HG02870 (cell line): ENCODE results near the gene APRT.
"Not testable (repeated sequence)": the region's sequence is repeated elsewhere in the genome, so short reads cannot be mapped to it uniquely, and the experiment has no call there.

ENCODE experiments used
- ATAC-seq: cut with Tn5 transposase; IDR thresholded peaks from one replicate; pipeline ENCODE4 v1.9.1; 2021; ENCODE audit warnings: mild to moderate bottlenecking, moderate library complexity; ENCODE audit not compliant: unreplicated experiment

Gene APRT

DNA sequence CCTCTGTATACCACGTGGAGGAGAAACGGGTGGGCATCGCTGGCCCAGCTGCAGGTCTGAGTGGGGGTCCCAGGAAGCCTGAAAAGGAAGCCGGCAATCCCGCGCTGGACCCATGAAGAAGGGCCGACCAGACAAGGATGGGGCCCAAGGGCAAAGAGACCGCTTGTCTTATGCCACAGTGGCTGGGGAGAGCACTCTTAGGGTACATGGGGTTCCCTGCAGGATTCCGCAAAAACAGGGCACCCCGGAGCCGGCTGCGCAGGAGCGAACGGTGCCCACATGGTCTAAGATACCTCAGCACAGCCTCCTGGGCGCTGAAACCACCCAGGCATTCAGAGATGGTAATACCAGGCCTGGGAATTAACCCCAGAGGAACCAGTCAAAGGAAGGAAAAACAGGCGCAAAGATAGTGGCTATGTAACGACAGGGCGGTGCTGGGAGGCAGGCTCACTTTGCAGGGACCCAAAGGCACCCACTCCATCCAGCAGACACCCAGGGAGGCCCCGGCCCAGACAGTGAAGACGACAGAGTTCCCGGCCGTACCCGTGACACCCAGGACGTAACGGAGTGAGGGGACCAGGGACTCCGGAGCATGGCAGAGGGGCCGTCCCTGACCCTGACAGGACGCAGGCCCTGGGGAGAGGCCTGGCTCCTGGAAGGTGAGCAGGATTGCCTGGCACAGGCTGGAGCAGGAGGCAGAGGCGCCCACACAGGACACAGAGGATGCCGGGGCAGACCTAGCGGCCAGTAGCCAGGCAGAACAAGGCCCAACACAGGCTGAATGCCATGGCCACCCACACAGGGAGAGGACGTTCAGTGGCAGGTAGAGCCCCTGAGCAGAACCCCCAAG, 37.0 kb downstream of the APRT start:
- ATAC-seq: no peak

DNA sequence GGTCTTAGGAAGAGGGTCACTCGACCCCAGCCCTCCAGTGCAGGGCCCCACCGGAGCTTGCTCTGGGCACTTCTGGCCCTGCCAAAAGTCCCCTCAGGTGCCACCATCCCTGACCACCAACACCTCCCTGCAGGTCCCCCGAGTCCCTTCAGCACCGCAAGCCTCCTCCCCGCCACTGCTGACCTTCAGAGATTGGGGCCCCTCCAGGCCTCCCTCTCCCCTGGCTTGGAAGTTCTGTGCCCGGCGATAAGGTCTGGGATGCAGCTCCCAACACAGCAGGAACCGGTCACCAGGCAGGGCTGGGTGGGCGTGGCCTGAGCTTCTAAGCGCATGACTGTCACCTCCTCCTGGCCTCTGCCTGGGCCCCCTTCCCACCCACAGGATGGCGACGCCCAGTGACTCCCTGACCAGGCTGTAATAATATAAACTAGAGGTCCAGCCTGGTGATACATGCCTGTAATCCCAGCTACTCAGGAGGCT, 37.9 kb downstream of the APRT start:
- no peak for ATAC-seq

DNA sequence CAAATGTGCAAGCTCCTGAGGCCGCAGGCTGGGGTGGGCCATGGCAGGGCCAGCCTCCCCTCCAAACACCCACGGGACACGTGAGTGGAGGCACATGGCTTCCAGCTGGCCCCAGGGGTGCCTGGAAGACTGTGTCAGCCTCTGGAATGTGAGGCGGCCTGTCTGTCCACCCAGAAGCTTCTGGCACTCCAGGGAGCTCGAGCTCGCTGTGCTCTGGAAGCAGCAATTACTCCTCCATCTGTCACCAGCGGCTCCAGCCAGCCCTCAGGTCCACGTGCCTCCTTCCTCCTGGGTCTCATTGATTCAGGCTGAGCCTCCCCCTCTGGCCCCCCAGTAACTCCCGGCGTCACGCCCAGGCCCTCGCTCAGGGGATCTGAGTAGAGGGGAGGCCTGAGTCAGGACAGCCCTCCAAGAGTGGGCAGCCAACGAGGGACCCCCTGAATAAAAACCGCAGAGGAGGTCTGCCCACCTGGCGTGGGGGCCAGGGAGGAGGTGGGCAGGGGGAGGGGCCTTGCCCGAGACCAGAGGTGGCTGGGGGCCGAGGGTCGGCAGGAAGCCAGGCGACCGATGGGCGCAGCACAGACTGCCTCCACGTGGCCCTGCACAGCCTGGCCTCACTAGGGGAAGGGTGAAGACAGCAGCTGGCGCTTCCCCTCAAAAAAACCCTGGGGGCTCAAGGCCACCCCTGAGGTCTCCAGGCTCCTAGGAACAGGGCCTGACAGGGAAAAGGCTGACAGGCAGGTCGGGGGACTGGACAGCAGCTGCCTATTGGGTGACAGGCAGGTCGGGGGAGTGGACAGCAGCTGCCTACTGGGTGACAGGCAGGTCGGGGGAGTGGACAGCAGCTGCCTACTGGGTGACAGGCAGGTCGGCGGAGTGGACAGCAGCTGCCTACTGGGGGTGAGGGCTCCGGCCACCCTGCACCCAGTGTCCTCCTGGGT, 38.6 kb downstream of the APRT start:
- no peak for ATAC-seq

GRCh38 chr16:88771781-88772180, 39.9 kb downstream of the APRT start:
- ATAC-seq: not testable (repeated sequence)

GRCh38 chr16:88771294-88771772, 40.4 kb downstream of the APRT start:
- no peak for ATAC-seq

- ATAC-seq: no peak
Measured at GRCh38 chr16:88770461-88771293, 41.1 kb downstream of the APRT start.

DNA sequence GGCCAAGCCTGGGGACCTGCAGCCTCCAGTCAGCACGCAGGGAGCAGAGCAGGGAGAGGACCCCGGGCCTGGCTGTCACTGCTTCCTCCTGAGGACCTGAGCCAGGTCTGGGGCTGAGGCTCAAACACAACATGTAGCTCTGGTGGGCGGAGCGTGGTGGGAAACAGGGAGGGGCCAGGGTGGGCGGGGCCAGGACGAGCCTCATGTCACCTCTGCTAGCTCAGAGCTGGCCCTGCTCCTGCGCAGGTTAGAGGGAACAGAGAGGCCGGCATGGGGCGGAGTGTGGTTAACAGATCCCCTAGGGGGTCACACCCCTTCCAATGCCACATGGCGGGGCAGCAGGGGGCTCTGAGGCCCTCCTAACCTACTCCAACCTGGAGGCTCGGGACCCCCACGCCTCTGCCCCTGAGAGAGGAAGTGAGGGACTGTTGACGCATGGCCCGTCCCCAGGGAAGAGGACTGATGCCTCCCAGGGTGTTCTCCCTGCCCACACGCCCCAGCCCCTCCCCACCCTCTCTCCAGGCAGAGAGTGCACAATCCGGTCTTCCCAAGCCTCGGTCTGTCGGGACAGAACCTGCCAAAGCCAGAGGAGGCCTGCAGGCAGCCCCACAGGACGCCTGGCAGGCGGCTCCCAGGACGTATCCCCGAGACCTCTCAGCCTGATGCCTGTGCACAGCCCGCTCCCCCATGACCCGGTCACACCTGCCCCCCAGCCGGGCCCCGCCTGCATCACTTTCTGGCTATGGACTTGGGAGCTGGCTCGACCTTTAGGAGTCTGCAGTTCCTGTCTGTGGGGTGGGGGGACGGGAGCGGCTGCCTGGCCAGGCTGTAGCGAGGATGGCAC, 41.9 kb downstream of the APRT start:
- ATAC-seq: no peak

DNA sequence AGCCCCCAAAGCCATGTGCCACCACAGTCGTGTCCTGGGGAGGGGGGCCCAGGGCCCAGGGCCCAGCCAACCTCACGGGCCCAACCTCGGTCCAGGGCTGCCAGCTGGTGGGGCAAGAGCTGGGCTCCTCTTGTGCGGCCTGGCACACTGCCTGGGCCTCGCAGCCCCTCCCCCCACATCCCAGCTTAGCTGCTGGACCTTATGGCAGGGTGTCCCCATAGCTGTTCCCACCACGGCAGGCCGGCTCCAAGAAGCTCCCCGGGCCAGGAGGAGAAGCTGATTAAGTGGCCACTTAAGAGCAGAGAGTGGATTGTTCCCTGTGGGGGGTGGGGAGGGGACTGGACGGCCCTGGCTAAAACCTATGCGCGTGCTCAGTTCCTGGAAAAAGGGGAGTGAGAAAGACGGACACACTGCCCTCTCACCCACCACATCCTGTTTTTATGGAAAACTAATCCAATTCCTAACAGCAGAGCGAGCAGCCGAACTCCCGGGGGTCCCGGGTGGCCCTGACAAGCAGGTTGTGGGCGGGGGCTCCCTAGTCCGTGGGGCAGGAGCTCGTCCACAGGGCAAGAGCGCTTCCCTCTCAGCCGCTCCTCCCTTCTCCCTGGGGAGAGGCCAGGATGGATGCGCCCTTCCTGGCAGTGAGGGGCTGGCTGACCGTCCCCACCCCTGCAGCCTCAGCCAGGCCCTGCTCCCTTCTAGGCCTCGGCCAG, 43.5 kb downstream of the APRT start:
- no peak for ATAC-seq

DNA sequence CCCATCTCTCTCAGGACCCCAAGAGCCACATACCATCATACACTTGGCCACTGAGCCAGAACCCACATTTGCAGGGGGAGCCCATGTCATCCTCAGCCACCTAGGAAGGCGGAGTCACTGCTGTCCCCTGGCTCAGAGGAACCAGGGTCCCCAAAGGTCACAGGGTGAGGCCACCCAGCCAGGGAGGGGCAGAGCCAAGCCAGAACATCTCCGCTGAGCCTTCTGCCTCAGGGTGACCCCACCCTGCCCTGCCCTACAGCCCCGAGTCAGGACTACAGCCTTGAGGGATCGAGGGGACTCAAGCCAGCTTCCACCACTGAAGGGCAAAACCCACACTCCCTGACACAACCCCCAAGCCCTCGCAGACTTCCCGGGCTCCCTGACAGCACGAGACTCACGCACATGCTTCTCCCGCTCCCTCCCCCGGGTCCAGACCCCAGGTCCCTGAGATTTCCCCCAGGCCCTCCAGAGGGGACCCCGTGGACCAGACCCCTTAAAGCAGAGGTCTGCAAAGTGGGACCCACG, 44.1 kb downstream of the APRT start:
- no peak for ATAC-seq

GRCh38 chr16:88766975-88767374, 44.8 kb downstream of the APRT start:
- ATAC-seq: no peak

- ATAC-seq: no peak
Measured at GRCh38 chr16:88764913-88765349, 46.8 kb downstream of the APRT start.

DNA sequence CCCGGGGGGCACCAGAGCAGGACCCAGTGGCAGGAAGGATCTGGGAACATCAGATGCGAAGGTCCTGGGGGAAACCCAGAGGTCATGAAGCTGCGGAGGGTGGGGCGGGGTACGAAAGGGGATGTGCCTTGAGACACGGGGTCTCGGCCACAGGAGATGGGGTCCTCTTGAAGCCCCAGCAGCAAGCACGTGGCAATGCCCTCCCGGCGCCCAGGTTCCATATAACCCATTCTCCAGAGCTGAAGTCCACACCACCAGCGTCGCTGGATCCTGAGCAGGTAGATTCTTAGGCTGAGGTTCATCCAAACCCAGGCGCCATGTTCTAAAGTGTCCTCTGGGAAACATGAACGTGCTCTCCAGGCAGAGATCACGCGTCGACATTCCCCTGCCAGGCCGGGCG, 47.6 kb downstream of the APRT start:
- ATAC-seq: no peak

GRCh38 chr16:88763502-88764053, 48.1 kb downstream of the APRT start:
- ATAC-seq: no peak

GRCh38 chr16:88762941-88763340, 48.8 kb downstream of the APRT start:
- no peak for ATAC-seq

DNA sequence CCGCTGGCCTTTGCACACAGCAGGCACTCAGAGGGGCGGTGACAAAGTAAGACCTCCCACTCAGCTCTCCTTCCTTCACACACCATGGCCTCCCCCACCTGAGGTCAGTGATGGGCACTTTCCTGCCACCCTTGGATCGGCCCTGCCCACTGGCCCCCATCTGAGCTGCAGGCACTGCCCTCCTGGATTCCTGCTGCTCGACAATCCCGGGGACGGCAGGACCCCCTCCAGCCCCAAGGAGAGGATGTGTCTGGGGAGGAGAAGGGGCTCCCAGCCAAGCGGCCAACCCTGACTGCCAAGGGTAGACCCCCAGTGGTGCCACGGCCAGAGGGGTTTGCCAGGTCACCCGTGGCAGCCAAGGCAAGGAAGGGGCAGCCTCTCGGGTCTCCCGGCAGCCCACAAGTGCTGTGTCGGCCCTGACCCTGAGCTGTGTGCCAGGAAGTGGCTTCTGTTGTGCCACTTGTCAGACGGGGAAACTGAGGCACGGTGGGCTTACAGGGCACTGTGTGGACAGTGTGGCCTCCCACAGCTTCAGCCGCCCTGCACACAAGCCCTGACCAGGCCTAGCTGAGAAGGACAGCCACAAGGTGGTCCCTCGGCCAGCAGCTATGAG, 49.4 kb downstream of the APRT start:
- no peak for ATAC-seq

- no peak for ATAC-seq
Measured at GRCh38 chr16:88761830-88762229, 49.9 kb downstream of the APRT start.

GRCh38 chr16:88761143-88761534, 50.6 kb downstream of the APRT start:
- no peak for ATAC-seq
